GM10248 (cell line): ENCODE results near the gene ADGRA1.
"Not testable (repeated sequence)": the region's sequence is repeated elsewhere in the genome, so short reads cannot be mapped to it uniquely, and the experiment has no call there.

Source experiments
- CTCF ChIA-PET: fragments of 300-600 bp; sonication (Branson Sonifier 250); formaldehyde crosslinking; extraction: SDS; loops from one replicate; lab custom pipeline; 2021; ENCODE audit warnings: antibody characterized with exemption; lab: Yijun Ruan, JAX
- POLR2A ChIA-PET: fragments of 350-650 bp; sonication (Branson Sonifier 250); formaldehyde crosslinking; extraction: SDS; loops from one replicate; lab custom pipeline; 2020; ENCODE audit warnings: antibody characterized with exemption; lab: Yijun Ruan, JAX
- DNase-seq: peaks from one replicate; pipeline ENCODE4 v3.0.0; 2012; ENCODE audit errors: extremely low spot score
- CTCF ChIP-seq: IDR thresholded peaks from 2 replicates; pipeline ENCODE4 v1.5.1; 2012; ENCODE audit warnings: mild to moderate bottlenecking, low read depth; ENCODE audit errors: extremely low read depth, missing control alignments, control extremely low read depth

The ADGRA1 gene

GRCh38 chr10:133169173-133169947 is 81.6 kb downstream of the ADGRA1 start:
- no peak for TF ChIP-seq CTCF
- ChIA-PET CTCF (no interaction called here), POLR2A (no interaction called here)
- DNase-seq, result no peak

GRCh38 chr10:133170092-133170491 is 82.4 kb downstream of the ADGRA1 start:
- ChIA-PET CTCF (no interaction called here), POLR2A (no interaction called here)
- DNase-seq, result no peak
- TF ChIP-seq CTCF, result no peak

- POLR2A ChIA-PET, result no interaction called here
- no peak for DNase-seq
- CTCF ChIA-PET, result no interaction called here
- no peak for TF ChIP-seq CTCF
Measured at GRCh38 chr10:133173860-133174640, 86.3 kb downstream of the ADGRA1 start.

- ChIA-PET POLR2A (no interaction called here), CTCF (no interaction called here)
- TF ChIP-seq CTCF, result no peak
- no peak for DNase-seq
Measured at GRCh38 chr10:133174689-133175263, 87.1 kb downstream of the ADGRA1 start.

GRCh38 chr10:133175624-133176023 is 87.9 kb downstream of the ADGRA1 start:
- CTCF ChIA-PET, POLR2A ChIA-PET, DNase-seq: not testable (repeated sequence)

- CTCF ChIA-PET, result no interaction called here
- DNase-seq, result no peak
- POLR2A ChIA-PET, result no interaction called here
- no peak for TF ChIP-seq CTCF
Measured at GRCh38 chr10:133176546-133176945, 88.8 kb downstream of the ADGRA1 start.

GRCh38 chr10:133177380-133178157 is 89.8 kb downstream of the ADGRA1 start:
- CTCF ChIA-PET, result no interaction called here
- POLR2A ChIA-PET, result no interaction called here
- DNase-seq, result no peak
- TF ChIP-seq CTCF, result no peak
